D721Med (cell line): ENCODE results near the gene MUC5B.

ENCODE experiments used
- DNase-seq: peaks from one replicate; pipeline ENCODE4 v3.0.0; 2011; ENCODE audit warnings: low spot score; ENCODE audit not compliant: insufficient read length
- FAIRE-seq: peaks from 2 replicates; lab custom pipeline; 2011; peaks lifted over from hg19 to GRCh38; lab: Jason Lieb, UNC
- TF ChIP-seq, protein P1 (sequence below): IDR thresholded peaks from 2 replicates; pipeline ENCODE4 v1.5.1; 2012; ENCODE audit warnings: mild to moderate bottlenecking, control low read depth; ENCODE audit not compliant: insufficient read depth; ENCODE audit errors: missing control alignments

The MUC5B gene

DNA sequence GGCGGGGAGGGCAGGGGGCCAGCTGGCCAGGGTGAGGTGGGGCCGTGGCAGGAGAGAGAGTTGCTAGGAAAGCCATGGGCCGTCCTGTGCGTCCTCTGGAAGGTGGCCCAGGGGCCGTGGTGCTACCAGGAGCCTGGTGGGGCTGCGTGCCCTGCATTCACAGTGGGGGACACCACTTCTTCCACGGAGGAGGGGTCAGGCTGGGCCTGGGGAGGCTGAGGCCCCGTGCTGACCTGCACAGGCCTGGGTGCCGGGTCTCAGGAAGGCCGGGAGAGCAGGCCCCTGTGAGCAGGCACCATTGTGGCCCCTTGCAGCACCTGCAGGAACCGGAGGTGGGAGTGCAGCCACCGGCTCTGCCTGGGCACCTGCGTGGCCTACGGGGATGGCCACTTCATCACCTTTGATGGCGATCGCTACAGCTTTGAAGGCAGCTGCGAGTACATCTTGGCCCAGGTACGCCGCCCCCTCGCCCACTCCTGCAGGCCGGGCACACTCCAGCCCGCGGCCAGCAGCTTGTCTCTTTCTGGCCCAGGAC, 12.0 kb downstream of the MUC5B start:
- TF ChIP-seq, protein P1, sequence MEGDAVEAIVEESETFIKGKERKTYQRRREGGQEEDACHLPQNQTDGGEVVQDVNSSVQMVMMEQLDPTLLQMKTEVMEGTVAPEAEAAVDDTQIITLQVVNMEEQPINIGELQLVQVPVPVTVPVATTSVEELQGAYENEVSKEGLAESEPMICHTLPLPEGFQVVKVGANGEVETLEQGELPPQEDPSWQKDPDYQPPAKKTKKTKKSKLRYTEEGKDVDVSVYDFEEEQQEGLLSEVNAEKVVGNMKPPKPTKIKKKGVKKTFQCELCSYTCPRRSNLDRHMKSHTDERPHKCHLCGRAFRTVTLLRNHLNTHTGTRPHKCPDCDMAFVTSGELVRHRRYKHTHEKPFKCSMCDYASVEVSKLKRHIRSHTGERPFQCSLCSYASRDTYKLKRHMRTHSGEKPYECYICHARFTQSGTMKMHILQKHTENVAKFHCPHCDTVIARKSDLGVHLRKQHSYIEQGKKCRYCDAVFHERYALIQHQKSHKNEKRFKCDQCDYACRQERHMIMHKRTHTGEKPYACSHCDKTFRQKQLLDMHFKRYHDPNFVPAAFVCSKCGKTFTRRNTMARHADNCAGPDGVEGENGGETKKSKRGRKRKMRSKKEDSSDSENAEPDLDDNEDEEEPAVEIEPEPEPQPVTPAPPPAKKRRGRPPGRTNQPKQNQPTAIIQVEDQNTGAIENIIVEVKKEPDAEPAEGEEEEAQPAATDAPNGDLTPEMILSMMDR = no peak
- FAIRE-seq = no peak
- DNase-seq = no peak

DNA sequence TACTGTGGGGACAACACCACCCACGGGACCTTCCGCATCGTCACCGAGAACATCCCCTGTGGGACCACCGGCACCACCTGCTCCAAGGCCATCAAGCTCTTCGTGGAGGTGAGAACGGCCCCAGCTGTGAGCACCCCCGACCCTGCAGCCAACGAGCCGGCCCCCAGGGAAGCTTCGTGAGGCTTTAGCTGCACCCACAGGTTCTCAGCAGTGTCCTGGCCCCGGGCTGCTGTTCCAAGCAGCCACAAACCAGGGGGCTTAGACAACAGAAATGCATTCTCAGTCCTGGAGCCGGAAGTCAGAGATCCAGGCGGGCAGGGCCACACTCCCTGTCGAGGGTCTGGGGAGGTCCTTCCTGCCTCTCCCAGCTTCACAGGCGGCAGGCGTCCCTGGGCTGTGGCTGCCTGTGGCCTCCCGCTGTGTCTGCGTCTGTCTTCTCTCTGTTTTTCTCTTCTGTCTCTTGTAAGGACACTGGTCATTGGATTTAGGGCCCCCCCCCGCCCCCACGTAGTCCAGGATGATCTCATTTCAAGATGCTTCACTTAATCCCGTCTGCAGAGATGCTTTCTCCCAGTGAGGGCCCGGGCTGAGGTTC, 12.5 kb downstream of the MUC5B start:
- FAIRE-seq (no peak), DNase-seq (no peak)
- TF ChIP-seq, protein P1 = no peak

DNA sequence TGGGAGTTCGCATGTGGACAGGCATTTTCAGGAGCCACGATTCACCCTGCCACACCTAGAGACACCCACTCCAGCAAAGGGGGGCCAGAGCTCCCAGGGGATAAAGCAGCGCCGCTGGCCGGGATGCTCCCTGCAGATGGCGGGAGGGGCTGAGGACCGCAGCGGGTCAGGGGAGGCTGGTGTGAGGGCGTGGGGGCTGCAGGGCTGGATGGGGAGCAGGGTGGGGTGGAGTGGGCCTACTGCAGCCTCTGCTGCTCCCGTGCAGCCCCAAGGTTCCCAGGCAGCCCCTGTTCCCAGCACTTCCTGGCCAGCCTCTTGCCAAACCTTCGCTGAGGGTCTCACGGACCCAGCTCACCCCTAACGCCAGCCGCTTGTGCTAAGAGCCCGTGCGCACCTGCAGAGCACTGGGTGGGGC, 13.0 kb downstream of the MUC5B start:
- FAIRE-seq (no peak), DNase-seq (no peak)
- TF ChIP-seq, protein P1 = no peak

DNA sequence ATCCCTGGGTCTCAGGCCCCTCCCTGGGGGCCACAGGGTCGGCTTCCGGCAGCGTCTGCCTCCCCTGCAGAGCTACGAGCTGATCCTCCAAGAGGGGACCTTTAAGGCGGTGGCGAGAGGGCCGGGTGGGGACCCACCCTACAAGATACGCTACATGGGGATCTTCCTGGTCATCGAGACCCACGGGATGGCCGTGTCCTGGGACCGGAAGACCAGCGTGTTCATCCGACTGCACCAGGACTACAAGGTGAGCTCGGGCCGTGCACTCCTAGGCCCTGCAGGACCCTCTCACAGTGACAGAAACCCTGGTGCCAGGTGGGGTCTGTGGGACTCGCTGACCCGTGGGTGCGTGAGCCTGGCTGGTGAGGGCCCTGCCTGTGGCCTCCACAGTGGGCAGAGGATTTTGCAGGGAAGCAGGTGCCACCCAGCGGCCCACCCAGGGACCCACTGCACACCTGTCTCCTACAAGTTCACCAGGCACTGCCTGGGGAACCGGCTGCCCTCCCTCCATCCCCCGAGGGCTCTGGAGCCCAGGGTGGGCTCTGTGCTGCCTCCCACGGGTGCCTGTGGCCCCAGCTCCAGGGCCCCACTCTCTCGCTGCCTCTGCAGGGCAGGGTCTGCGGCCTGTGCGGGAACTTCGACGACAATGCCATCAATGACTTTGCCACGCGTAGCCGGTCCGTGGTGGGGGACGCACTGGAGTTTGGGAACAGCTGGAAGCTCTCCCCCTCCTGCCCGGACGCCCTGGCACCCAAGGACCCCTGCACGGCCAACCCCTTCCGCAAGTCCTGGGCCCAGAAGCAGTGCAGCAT, 13.7 kb downstream of the MUC5B start:
- no peak for FAIRE-seq
- TF ChIP-seq, protein P1 = no peak
- DNase-seq = no peak

DNA sequence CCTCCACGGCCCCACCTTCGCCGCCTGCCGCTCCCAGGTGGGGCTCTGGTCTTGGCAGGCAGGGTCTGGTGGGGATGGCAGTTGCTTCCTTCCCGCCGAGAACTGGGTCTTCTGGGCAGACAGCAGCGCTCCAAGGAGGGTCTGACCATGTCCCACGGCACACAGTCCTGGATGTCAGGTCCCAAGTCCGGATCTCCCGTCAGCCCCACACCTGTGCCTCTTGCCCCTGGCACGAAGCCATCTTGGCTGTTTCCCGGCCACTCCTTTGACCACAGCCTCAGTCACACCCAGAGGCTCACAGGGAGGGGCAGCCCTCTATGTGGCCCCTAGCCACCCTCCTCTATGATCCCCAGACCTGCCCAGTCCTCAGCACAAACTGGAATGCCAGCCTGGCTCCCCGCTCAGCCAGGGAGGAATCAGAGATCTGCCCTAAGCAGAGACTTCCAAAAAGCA, 14.3 kb downstream of the MUC5B start:
- TF ChIP-seq, protein P1 = no peak
- FAIRE-seq = no peak
- DNase-seq = no peak

DNA sequence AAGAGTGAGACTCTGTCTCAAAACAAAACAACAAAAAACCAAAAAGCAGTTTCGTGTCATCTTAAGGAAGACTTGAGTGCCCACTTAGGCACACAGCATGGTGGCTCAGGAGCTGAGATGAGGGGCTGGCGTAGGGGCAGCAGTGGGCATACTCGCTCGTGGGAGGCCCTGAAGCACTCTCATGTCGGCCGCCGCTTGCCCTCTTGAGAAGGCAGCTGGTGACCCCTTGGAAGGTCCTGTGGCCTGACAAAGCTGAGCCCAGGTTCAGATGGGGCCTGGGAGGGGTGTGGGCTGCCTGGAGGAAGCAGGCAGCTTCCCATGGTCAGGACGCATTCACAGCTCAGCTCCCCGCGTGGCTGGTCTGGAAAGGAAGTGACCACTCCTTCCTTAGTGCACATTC, 15.0 kb downstream of the MUC5B start:
- TF ChIP-seq, protein P1 = no peak
- no peak for FAIRE-seq
- DNase-seq = no peak
